ENCODE results near the gene C5orf15. TPM values are rescaled to one million over a fixed set of nuclear protein-coding genes. Genes with fewer than 3 reads are reported as not detected.

Gene C5orf15
- total and polyA plus RNA-seq, 4 donors = 21.2 to 32.4 (median 28.7) TPM

DNA sequence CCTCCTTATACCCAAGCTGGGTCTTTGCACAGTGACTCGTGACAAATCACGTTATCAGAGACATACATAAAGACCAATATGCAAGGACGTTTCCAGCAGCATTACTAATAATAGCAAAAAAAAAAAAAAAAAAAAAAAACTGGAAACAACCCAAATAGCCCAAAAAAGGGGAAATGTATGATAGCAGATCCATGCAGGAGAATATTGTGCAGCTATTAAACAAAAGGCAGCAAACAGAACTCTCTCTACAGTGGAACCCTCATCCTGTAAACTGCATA, 37.7 kb downstream of the C5orf15 start (continued):
- TF ChIP-seq ATF3 (IDR thresholded peaks at IDR 0.05) = no peak
- TF ChIP-seq RXRA (IDR thresholded peaks at IDR 0.05) = no peak
- no peak for TF ChIP-seq HNF4A (conservative IDR thresholded peaks at IDR 0.05)
- TF ChIP-seq TAF1 (conservative IDR thresholded peaks at IDR 0.05) = no peak
- no peak for TF ChIP-seq HNF4G (IDR thresholded peaks at IDR 0.05)
- no peak for TF ChIP-seq EGR1 (IDR thresholded peaks at IDR 0.05; ENCODE audit: low read depth in 2 of 2)
- TF ChIP-seq FOXA1 (IDR thresholded peaks at IDR 0.05) = no peak
- no peak for TF ChIP-seq RAD21 (IDR thresholded peaks at IDR 0.05)

DNA sequence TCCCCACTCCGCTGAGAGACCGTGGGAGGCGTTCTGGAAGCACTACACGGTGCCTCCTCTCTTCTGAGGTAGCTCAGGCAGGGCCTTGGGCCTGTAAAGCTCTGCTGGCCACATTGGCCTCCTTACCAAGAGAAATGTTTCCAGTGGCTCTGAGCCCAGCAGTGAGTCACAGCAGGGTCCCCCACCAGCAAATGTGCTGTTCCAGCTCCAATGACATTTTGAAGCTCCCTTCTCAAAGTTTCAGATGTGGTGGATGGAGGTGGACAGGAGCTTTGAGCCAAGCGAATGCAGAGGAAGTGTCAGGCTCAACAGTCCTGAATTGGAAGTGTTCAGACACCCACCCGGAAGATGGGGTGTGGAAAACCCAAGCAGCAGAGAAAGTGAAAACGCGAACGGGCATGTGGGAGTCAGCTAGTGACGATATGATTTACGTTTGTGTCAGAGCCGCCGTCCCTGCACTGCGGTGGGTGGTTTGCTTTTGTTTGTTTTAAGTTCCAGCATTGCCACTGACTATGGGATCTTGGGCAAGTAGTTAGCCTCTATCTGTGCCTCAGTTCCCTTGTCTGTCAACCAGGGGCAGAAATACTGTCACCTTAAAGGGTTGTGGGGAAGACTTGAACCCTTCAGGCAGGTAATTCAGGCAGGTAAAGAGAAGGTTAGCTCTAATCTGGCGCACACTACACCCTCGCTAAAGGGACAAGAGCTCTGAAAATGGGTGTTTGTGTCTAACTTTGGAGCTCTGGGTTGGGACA, 38.2 kb downstream of the C5orf15 start:
- H3K27me3 ChIP-seq (ENCODE audit: control insufficient read depth in 4 of 4, insufficient read depth in 4 of 4, low read length in 3 of 4) = no peaks in the 10 kb centered on the region
- DNase-seq (ENCODE audit: low spot score) = no peak
- H3K36me3 ChIP-seq (ENCODE audit: control insufficient read depth in 4 of 4, insufficient read depth in 3 of 4, low read depth in 1 of 4, low read length in 3 of 4) = no peaks in the 10 kb centered on the region
- no peak overlapping the region for H3K9ac ChIP-seq (ENCODE audit: low read depth in 1 of 2, low read length in 2 of 2)
- peaks cover 5 to 14% (median 10%) of the 10 kb centered on the region in 4 donors for H3K4me1 ChIP-seq (ENCODE audit: control insufficient read depth in 4 of 4, insufficient read depth in 4 of 4, low read length in 3 of 4)
- WGBS = 76% methylated on average over 16 of the region's 16 CpGs
- H3K27ac ChIP-seq (ENCODE audit: low read depth in 1 of 2, low read length in 2 of 2) = no peak overlapping the region
- H3K9me3 ChIP-seq (ENCODE audit: control insufficient read depth in 4 of 4, low read length in 3 of 4) = no peaks in the 10 kb centered on the region
- TF ChIP-seq YY1 (IDR thresholded peaks at IDR 0.05) (no peak), REST (IDR thresholded peaks at IDR 0.05) (no peak), CTCF (IDR thresholded peaks at IDR 0.05; ENCODE audit: low read depth, low read length, missing input control) (no peak), HNF4G (IDR thresholded peaks at IDR 0.05) (no peak), EGR1 (IDR thresholded peaks at IDR 0.05; ENCODE audit: low read depth in 2 of 2) (no peak), NR2F2 (IDR thresholded peaks at IDR 0.05) (no peak)
- no peak overlapping the region for H3K4me3 ChIP-seq (ENCODE audit: low read depth in 1 of 3, low read length in 3 of 3)

- peaks cover 5 to 14% (median 10%) of the 10 kb centered on the region in 4 donors for H3K4me1 ChIP-seq (ENCODE audit: control insufficient read depth in 4 of 4, insufficient read depth in 4 of 4, low read length in 3 of 4)
Observed at GRCh38 chr5:133928587-133929393, 39.6 kb downstream of the C5orf15 start.

More at GRCh38 chr5:133928587-133929393, 39.6 kb downstream of the C5orf15 start:
- no peak for DNase-seq (ENCODE audit: low spot score)
- WGBS = 81% methylated on average over 9 of the region's 9 CpGs
- H3K9ac ChIP-seq (ENCODE audit: low read depth in 1 of 2, low read length in 2 of 2) = no peak overlapping the region
- TF ChIP-seq, protein P1, sequence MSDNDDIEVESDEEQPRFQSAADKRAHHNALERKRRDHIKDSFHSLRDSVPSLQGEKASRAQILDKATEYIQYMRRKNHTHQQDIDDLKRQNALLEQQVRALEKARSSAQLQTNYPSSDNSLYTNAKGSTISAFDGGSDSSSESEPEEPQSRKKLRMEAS (IDR thresholded peaks at IDR 0.05) = no peak
- H3K4me3 ChIP-seq (ENCODE audit: low read depth in 1 of 3, low read length in 3 of 3) = no peak overlapping the region
- no peaks in the 10 kb centered on the region for H3K27me3 ChIP-seq (ENCODE audit: control insufficient read depth in 4 of 4, insufficient read depth in 4 of 4, low read length in 3 of 4)
- H3K27ac ChIP-seq (ENCODE audit: low read depth in 1 of 2, low read length in 2 of 2) = no peak overlapping the region
- no peaks in the 10 kb centered on the region for H3K9me3 ChIP-seq (ENCODE audit: control insufficient read depth in 4 of 4, low read length in 3 of 4)
- no peaks in the 10 kb centered on the region for H3K36me3 ChIP-seq (ENCODE audit: control insufficient read depth in 4 of 4, insufficient read depth in 3 of 4, low read depth in 1 of 4, low read length in 3 of 4)
